Daoy (cell line): ENCODE measurements around the gene FAM50B. TPM values are rescaled to one million over a fixed set of nuclear protein-coding genes. Genes with fewer than 3 reads are reported as not detected.

Experiments used
- DNase-seq: peaks from one replicate; pipeline ENCODE4 v3.0.0-alpha.2; 2015; ENCODE audit warnings: low read depth
- total RNA-seq: library from RNA; depleted of rRNA; stranded (reverse); fragments of >200 nt; shearing (Covaris generic); gene quantifications from 2 replicates; pipeline ENCODE4 v1.2.3, GENCODE V29; 2014; rRNA removed

FAM50B gene
- total RNA-seq, 1 experiment from 2014 or later: 6.1 TPM

- no peak for DNase-seq
Observed at GRCh38 chr6:3895312-3895653, 46.1 kb downstream of the FAM50B start.

- DNase-seq: no peak
Observed at GRCh38 chr6:3895805-3896204, 46.6 kb downstream of the FAM50B start.

GRCh38 chr6:3898265-3898994 lies 49.3 kb downstream of the FAM50B start:
- no peak for DNase-seq

- no peak for DNase-seq
Observed at GRCh38 chr6:3899061-3899460, 49.9 kb downstream of the FAM50B start.

GRCh38 chr6:3899970-3900439 lies 50.8 kb downstream of the FAM50B start:
- no peak for DNase-seq

Other genes starting within 250 kb of the FAM50B start
- gene PXDC1, start 97.7 kb upstream of the FAM50B start, total RNA-seq: 81.8 and 103 TPM in 2 replicates
- not detected in 2 replicates for gene FAM217A, start 229.8 kb downstream of the FAM50B start, total RNA-seq